ENCODE results near the gene CRYL1.

The CRYL1 gene

DNA sequence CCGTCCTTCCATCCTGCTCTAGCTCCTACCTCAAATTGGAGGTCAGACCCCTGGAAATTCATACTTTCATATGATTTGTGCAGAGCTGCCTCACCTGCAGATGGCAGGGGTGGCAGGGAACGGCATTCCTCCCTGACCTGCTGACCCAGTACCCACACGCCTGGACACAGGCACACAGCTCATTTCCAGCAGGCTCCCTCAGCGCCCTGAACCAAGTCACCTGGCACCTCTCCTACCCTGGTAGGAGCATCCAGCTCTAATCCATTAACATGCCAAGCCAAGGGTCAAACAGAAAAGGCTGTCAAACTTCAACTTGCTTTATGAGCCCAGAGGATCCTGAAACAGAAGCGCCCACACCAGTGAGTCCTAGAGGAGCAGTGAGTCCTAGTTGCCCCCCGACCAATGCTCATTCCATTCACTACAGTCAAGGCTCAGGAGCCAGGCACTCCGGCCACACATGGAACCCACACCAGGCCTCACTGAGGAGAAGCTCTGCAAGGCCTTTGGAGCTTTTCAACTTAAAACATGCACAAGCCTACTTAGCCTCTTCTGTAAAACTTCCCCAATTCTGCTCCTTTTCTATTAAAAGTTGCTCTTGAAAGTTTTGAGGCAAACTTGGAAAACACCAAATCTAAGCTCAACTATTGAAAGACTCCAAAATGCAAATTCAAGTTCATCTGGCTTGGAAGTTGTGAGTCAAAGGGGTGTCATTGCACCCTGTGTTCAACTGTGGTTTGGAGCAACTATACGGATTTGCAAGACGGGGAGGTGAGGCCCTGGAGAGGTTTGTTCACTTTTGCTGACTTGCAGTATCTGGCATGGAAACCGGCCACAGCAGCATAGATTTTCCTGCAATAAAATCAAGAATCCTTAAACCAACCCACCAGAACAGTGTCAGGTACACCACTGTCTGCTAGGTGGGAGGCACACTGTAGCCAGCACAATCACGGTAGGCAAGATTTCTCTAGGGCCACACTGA, 96.7 kb downstream of the CRYL1 start:
- no peak overlapping the region for H3K4me3 ChIP-seq (replicated peaks; ENCODE audit: insufficient read depth, low read length)
- DNase-seq (ENCODE audit: low read depth in 1 of 2, low spot score in 1 of 2), result no peak
- TF ChIP-seq SPI1 (IDR thresholded peaks at IDR 0.05; ENCODE audit: borderline replicate concordance, low read depth) (no peak), CTCF (IDR thresholded peaks at IDR 0.05; ENCODE audit: insufficient read depth, low read length) (no peak), POLR2AphosphoS5 (IDR thresholded peaks at IDR 0.05; ENCODE audit: low read depth) (no peak), GABPA (IDR thresholded peaks at IDR 0.05; ENCODE audit: low read depth) (no peak)
- TF ChIP-seq, protein P1, sequence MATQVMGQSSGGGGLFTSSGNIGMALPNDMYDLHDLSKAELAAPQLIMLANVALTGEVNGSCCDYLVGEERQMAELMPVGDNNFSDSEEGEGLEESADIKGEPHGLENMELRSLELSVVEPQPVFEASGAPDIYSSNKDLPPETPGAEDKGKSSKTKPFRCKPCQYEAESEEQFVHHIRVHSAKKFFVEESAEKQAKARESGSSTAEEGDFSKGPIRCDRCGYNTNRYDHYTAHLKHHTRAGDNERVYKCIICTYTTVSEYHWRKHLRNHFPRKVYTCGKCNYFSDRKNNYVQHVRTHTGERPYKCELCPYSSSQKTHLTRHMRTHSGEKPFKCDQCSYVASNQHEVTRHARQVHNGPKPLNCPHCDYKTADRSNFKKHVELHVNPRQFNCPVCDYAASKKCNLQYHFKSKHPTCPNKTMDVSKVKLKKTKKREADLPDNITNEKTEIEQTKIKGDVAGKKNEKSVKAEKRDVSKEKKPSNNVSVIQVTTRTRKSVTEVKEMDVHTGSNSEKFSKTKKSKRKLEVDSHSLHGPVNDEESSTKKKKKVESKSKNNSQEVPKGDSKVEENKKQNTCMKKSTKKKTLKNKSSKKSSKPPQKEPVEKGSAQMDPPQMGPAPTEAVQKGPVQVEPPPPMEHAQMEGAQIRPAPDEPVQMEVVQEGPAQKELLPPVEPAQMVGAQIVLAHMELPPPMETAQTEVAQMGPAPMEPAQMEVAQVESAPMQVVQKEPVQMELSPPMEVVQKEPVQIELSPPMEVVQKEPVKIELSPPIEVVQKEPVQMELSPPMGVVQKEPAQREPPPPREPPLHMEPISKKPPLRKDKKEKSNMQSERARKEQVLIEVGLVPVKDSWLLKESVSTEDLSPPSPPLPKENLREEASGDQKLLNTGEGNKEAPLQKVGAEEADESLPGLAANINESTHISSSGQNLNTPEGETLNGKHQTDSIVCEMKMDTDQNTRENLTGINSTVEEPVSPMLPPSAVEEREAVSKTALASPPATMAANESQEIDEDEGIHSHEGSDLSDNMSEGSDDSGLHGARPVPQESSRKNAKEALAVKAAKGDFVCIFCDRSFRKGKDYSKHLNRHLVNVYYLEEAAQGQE (IDR thresholded peaks at IDR 0.05; ENCODE audit: insufficient replicate concordance, low read depth), result no peak
- no peak overlapping the region for H3K27ac ChIP-seq (replicated peaks)
- H3K27me3 ChIP-seq (ENCODE audit: insufficient read depth, poor library complexity, severe bottlenecking), result no peaks in the 10 kb centered on the region

DNA sequence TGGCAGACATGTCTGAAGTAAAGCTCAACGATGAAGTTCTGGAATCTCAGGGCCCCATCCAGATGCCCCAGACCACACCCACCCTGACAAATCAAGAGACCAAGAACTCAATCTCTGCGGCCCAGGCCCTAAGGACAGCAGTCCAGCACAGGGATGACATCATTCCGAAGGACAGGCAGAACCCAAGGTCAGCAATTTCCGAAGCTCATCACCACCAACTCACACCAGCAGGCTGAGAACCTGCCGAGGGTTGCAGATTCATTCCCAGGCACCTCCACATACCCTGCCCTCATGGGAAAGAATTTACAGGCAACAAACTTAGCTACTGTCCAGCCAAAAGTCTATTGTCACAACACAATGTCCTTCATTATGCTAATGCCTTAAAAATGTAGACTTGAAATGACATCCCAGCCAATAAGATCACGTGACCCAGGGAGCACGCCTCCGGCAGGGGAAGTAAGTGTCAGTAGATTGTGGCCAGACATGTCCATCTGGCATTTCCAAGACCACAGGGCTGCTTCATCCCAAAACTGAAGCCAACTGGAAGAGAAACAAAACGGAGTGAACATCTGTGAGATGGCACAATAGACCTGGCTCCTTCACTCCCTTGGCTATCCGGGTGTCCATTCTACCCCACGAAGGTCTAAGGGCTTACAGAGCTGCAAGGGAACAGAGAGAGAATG, 98.8 kb downstream of the CRYL1 start:
- Histone ChIP-seq H3K27ac (replicated peaks) (no peak overlapping the region), H3K4me3 (replicated peaks; ENCODE audit: insufficient read depth, low read length) (no peak overlapping the region), H3K27me3 (ENCODE audit: insufficient read depth, poor library complexity, severe bottlenecking) (no peaks in the 10 kb centered on the region)
- TF ChIP-seq, protein P1 (IDR thresholded peaks at IDR 0.05; ENCODE audit: insufficient replicate concordance, low read depth), result no peak
- TF ChIP-seq CTCF (IDR thresholded peaks at IDR 0.05; ENCODE audit: insufficient read depth, low read length) (no peak), POLR2AphosphoS5 (IDR thresholded peaks at IDR 0.05; ENCODE audit: low read depth) (no peak), SPI1 (IDR thresholded peaks at IDR 0.05; ENCODE audit: borderline replicate concordance, low read depth) (no peak), GABPA (IDR thresholded peaks at IDR 0.05; ENCODE audit: low read depth) (no peak)
- no peak for DNase-seq (ENCODE audit: low read depth in 1 of 2, low spot score in 1 of 2)

DNA sequence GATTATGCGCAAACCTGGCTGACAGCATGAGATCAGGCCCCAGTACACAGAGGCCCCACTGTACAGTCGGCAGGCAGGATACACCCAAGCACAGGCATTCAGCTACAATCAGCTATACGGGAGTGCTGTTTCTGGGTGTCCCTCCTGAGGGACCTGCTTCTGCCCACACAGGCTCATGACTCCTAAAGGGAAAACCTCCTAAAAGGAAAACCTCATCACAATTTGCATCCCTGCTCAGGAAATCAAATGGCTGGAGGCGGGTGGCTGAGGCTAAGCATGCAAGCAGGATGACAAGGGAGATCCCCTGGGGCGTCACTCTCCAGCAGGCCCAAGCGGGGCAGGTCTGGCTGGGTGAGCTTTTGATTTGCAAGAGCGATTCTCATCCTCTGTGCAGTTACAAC, 99.8 kb downstream of the CRYL1 start:
- Histone ChIP-seq H3K27me3 (ENCODE audit: insufficient read depth, poor library complexity, severe bottlenecking) (no peaks in the 10 kb centered on the region), H3K4me3 (replicated peaks; ENCODE audit: insufficient read depth, low read length) (no peak overlapping the region), H3K27ac (replicated peaks) (no peak overlapping the region)
- DNase-seq (ENCODE audit: low read depth in 1 of 2, low spot score in 1 of 2), result no peak
- TF ChIP-seq SPI1 (IDR thresholded peaks at IDR 0.05; ENCODE audit: borderline replicate concordance, low read depth) (no peak), CTCF (IDR thresholded peaks at IDR 0.05; ENCODE audit: insufficient read depth, low read length) (no peak), POLR2AphosphoS5 (IDR thresholded peaks at IDR 0.05; ENCODE audit: low read depth) (no peak), GABPA (IDR thresholded peaks at IDR 0.05; ENCODE audit: low read depth) (no peak)
- TF ChIP-seq, protein P1 (IDR thresholded peaks at IDR 0.05; ENCODE audit: insufficient replicate concordance, low read depth), result no peak
